LNCAP (cell line): ENCODE data around the gene CAPZA1.

ENCODE experiments used
- CTCF ChIP-seq: fragments of 450-650 bp; IDR thresholded peaks from 2 replicates; pipeline ENCODE4 v1.5.1; 2017; ENCODE audit warnings: mild to moderate bottlenecking

Gene CAPZA1

GRCh38 chr1:112618721-112619517 lies 713 bp upstream of the CAPZA1 start, which contains the start of gene ST7L:
Gene ST7L, minus strand, starts transcription at chr1:112619141. Its CDS starts 28 bp downstream, at chr1:112619113.
- no peak for TF ChIP-seq CTCF

GRCh38 chr1:112620377-112620695 lies 704 bp downstream of the CAPZA1 start:
- TF ChIP-seq CTCF, result no peak

- no peak for TF ChIP-seq CTCF
Measured at GRCh38 chr1:112625696-112626095, 6.1 kb downstream of the CAPZA1 start.

GRCh38 chr1:112626193-112626592 lies 6.6 kb downstream of the CAPZA1 start:
- TF ChIP-seq CTCF, result no peak

- TF ChIP-seq CTCF, result no peak
Measured at GRCh38 chr1:112626887-112627286, 7.3 kb downstream of the CAPZA1 start.

GRCh38 chr1:112628516-112628915 lies 8.9 kb downstream of the CAPZA1 start:
- TF ChIP-seq CTCF, result no peak

- no peak for TF ChIP-seq CTCF
Measured at GRCh38 chr1:112629256-112629655, 9.6 kb downstream of the CAPZA1 start.

- TF ChIP-seq CTCF, result no peak
Measured at GRCh38 chr1:112633628-112634027, 14.0 kb downstream of the CAPZA1 start.
